Activated CD4-positive, alpha-beta T cell treated with anti-CD3 and anti-CD28 coated beads, Interleukin-2, amount 50 U/mL, for 16 hours (primary cell): ENCODE results near the gene MRPL38.
"Not testable (repeated sequence)": the region's sequence is repeated elsewhere in the genome, so short reads cannot be mapped to it uniquely, and the experiment has no call there.

Experiments used
- DNase-seq: peaks from one replicate; pipeline ENCODE4 v3.0.0-alpha.2; 2020

Gene MRPL38

GRCh38 chr17:75875182-75875939 is 29.3 kb downstream of the MRPL38 start:
- DNase-seq = no peak

DNA sequence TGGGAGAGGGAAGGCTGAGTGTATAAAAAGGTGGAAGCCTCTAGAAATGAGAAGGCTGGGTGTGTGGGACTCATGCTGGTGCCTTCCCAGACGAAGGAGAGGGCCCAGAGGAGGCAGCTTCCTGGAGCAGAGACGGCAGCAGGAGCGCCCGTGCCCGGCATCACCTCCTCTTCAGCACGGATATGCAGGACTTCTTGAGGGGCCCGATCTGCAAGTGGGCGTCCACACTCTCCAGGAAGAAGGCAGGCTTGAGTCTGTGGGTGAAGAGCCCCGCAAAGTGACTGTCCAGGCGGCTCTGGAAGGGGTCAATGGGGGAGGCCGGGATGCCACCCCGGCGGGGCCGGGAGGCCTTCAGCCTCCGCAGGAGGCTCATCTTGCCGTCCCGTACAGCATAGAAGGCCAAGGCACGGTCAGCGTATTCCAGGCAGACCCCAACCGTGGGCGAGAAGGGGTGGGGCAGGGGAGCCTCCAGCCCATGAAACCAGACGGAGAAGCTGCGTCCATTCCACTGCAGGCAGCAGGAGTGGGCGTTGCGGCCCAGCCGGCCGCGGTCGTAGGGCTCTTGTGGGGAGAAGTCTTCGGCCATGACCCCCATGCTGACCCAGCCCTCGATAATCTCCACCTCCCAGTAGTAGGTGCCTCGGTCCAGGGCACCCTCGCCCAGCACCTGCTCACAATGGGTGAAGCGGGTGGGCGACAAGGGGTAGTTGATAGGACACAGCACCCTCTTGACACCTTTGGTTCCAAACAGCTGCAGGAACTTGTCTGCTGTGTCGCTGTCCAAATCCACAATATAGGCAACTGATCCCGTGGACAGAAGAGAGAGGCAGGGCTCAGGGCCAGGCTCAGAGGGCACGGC is 30.1 kb downstream of the MRPL38 start:
- no peak for DNase-seq

DNA sequence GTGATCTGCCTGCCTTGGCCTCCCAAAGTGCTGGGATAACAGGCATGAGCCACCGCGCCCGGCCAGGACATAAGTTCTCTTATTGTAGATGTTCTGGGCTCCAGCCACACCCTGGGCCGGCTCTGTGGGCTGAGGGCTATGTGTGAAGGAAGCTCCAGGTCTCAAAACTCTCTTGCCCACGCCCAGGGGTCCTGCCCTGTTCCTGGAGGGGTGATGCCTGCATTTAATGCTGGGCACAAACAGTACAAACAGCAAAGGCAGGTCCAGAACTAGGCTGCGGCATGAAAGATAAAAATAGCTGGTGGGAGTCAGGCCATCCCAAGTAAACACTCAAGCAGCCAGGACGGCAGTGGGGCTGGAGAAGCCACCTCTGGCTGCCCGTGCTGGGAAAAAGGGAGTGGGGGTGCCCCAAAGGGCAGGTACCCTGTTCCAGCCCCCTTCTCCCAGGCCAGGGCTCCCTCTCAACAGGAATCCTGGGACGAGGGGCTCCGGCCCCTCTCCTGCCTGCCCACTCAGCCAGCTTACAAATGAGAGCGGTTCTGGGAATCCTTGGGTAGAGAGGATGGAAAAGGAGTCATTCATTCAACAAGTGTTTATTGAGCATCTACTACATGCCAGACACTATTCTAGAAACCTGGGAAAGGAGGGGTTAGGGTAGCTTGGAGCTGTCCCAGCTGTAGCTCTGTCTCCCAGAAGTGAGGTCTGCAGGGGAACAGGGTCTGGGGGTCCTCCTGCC is 30.9 kb downstream of the MRPL38 start:
- no peak for DNase-seq

DNA sequence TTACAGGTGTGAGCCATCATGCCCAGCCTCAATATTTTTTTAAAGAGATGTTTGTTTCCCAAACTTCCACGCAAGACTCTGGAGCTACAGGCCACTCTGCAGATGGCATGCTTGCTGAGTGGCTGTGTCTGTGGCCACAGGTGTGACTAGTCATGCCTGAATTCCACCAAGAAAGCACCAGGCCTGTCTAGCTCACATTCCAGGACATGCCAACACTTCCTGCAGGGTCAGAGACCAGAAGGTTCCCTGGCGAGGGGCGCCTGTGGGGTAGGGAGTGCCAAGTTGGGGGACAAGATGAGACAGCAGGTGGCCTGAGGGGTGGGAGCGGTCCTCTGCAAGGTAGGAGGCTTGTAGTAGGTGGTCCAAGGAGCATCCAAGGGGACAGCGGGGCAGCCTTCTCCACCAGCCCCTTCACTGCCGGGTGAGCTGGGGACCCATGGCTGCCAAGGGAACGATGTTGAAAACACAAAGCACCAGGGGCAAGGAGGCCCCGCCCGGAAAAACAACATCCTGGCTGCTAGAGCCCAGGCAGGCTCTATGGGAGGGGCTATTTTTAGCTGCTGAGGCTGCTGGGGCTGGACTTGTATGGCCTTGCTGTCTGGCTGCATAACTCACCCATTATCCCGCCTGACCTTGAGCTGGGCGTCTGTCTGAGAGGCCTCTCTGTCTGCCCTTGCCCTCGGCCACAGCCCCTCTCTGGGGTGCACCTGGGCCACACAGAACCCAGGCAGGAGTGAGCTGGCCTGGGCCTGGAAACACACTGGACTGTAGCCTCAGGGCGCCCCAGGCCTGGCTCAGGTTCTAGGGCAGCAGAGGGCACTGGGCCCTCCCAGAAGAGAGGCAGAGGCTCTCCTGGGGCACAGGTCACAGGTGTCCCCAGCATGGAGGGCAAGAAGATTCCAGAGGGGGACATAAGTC is 32.0 kb downstream of the MRPL38 start:
- DNase-seq = peak; percentile 56

GRCh38 chr17:75870228-75870627 is 34.5 kb downstream of the MRPL38 start:
- not testable (repeated sequence) for DNase-seq

DNA sequence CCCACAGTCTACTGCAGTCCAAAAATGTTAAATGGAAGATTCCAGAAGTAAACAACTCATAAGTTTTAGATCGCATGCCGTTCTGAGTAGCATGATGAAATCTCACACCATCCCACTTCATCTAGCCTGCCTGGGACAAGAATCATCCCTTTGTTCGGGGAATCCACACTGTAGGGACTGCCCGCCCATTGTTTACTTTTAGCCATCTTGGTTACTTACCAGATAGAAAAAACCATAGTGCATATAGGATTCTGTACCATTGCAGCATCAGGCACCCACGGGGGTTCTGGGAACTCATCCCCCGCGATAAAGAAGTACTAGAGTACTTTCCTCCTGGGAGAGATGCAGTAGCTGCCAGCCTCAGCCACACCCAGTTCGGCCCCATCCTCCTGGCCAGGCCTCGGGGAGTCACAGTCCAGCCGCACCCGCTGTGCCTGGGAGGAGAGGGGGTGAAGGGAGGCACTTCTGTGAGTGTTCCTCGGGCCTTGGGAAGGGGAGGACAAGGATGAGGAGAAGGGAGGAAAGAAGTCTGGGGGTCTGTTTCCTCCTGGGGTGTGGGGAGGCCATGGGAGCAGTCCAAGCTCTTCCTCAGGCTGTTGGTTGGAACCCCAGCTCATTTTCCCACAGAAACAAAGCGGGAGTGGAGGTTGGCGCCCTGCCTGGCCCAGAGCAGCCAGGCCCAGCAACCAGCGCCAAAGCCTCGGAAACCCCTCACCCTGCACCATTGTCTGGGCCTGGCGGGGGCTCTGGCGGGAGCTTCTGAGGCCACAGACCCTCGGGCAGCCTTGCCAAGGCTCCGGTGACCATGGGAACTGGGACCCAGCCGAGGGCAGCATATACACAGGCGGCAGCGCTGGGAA is 35.2 kb downstream of the MRPL38 start:
- DNase-seq = no peak

DNA sequence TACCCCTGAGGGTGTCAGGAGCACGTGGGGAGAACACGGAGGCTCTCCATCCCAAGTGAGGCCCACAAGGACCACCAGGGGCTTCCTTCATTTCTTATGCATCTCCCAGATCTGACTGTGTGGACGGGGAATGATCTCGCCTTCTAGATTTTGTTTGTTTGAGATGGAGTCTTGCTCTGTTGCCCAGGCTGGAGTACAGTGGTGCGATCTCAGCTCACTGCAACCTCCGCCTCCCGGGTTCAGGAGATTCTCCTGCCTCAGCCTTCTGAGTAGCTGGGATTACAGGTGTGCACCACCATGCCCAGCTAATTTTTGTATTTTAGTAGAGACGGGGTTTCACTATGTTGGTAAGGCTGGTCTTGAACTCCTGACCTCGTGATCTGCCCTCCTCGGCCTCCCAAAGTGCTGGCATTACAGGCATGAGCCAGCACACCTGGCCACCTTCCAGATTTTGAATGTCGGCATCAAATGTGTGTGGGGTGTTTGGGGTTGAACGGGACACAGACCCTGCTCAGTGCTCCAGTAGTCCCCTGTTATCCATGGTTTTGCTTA is 35.9 kb downstream of the MRPL38 start:
- DNase-seq = not testable (repeated sequence)

DNA sequence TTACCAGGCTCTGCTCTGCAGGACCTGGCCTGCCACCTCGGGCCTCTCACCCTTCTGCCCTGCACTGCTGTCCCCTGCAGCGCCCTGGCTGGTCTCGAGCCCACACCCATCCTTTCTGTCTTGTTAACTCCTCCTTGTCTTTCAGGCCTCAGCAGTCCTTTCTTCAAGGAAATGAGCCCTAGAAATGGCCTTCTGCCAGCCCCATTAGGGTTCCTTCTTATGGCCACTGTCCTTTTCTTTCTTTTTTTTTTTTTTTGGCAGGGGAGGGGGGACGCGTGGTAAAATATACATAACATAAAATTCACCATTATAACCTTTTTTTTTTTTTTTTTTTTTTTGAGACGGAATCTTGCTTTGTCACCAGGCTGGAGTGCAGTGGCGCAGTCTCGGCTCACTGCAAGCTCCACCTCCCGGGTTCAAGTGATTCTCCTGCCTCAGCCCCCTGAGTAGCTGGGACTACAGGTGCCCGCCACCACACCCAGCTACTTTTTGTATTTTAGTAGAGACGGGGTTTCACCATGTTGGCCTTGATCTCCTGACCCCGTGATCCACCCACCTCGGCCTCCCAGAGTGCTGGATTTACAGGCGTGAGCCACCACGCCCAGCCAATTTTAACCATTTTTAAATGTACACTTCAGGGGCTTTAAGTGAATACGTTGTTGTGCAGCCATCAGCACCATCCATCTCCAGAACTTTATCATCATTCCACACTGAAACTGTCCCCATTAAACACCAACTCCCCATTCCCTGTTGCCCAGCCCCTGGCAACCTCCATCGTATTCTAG is 39.1 kb downstream of the MRPL38 start:
- DNase-seq = not testable (repeated sequence)

DNA sequence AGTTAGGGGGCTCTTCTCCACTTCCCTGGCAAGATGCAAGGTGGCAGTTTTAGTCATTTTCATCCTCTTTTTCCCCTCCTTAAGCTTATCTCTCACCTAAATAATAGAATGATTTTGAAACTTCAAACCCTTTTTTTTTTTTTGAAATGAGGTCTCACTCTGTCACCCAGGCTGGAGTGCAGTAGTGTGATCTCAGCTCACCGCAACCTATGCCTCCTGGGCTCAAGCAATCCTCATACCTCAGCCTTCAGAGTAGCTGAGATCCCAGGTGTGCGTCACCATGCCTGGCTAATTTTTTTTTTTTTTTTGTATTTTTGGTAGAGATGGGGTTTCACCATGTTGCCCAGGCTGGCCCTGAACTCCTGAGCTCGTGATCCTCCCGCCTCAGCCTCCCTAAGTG is 39.8 kb downstream of the MRPL38 start:
- DNase-seq = peak; percentile 43

DNA sequence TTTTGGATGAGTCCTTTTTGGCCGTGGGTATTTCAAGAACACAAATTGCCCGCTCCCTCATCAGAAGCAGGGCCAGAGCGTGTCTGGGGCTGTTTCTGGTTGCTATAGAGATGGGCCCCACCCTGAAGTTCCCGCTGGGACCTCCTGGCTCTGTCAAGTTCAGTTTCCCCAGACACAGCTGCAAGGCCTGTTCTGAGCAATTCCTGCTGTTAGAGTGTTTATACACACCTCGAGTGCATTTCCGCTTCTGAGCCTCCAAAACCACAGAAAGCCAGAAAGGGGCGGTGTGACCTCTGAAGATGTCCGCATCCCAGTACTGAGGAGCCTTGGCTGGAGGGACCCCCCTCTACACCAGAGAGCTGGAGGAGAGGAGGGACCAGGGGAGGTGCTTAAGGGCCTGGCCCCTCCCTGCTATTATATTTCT is 40.2 kb downstream of the MRPL38 start:
- DNase-seq = peak; percentile 84

DNA sequence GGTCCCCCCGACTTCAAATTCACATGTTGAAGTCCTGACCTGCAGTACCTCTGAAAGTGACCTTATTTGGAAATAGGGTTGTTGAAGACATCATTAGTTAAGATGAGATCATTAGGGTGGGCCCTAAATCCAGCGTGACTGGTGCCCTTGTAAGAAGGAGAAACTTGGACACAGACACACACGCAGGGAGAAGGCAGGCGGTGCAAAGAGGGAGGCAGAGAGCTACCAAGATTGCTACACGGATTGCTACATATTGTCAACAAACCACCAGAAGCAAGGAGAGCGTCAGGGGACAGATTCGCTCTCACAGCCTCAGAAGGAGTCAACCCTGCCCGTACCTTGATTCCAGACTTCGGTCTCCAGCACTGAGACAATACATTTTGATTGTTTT is 42.8 kb downstream of the MRPL38 start:
- DNase-seq = no peak

GRCh38 chr17:75859358-75859757 is 45.3 kb downstream of the MRPL38 start:
- DNase-seq = not testable (repeated sequence)

DNA sequence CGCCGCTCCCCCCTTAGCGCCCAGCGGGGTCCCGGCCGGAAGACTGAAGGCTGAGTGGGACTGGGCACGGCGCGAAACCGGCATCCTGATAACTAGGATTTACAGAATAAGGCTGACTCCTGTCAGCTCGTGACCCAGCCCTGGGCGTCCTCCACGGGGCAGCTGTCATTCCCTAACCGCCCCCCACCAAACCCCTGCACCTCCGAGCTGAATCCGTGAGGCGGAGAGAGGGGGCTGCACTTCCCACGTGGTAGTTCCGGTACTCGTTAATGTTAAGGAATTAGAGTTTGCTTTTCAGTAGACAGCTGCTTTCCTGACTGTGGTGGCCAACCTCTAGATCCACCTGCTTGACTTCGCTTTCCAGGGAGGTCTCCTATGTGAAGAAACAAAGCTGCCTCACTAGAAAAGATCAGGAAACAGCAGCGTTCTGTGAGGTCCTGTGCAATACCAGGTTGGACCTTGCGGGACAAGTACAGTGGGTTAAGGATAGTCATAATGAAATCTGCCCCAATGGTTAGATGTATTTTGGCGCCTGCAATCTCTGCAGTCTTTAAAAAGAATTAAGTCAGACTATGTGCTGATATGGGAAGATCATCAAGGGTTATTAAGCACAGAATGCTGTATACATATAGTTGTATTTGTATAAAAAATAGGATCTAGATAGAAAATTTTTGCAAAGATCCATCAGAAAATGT is 48.5 kb downstream of the MRPL38 start:
- DNase-seq = peak; percentile 53

DNA sequence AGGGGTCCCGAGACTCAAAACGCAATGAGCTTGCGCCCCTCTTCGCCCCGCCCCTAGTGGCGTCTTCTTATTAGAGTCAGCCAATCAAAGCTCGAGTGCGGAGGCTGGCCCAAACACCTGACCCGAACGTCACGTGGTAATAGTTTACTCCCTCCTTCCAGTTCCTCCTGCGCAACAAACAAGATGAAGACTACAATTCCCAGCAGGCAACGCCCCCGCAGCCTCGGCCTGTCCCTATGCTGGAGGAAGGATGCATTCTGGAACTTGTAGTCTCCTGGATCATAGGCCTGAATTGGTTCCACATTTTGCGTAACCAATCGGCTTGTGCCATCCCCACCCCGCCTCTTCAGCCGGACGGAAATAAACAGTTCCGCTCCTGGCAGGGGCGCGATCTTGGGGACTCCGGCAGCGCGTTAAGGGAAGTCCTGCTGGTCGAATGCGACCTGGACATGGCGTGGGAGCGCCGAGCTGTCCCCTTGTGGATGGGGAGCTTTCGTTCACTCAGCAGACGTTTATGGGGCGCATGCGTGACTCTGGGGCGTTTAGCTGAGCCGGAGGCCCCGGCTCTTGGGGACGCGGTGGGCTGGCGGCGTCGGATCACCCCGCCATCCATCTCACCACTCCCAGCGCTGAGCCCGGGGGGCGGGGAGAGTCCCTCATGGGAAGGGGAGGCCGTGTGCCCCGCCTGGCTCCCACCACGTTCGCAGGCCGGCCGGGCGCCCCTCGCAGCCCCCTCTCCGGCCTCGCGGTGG is 49.2 kb downstream of the MRPL38 start, which contains the start of gene WBP2:
TSS of gene WBP2 (minus strand) at position 26 of the 752 bp plus-strand sequence. CDS start 38 bp downstream, outside the sequence.
- peak; percentile 99 for DNase-seq

- DNase-seq = no peak
These were observed 49.8 kb downstream of the MRPL38 start for GRCh38 chr17:75854881-75855309.

GRCh38 chr17:75854101-75854748 is 50.5 kb downstream of the MRPL38 start:
- no peak for DNase-seq

DNA sequence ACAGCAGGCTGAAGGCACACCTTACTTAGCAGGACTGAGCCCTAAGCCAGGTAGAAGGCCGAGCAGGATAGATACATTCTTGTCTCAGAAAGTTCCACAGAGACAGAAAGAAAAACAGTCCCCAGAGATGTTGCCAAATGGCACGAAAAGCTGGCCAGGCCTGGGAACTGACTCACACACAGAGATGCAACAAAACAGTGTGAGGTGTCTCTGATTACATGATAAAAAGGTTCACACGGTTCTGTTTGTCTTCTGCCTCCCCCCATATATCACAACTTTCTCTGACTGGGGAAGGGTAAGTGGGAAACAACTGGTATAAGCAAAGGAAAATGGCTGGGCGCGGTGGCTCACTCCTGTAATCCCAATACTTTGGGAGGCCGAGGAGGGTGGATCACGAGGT is 51.3 kb downstream of the MRPL38 start:
- DNase-seq = no peak

DNA sequence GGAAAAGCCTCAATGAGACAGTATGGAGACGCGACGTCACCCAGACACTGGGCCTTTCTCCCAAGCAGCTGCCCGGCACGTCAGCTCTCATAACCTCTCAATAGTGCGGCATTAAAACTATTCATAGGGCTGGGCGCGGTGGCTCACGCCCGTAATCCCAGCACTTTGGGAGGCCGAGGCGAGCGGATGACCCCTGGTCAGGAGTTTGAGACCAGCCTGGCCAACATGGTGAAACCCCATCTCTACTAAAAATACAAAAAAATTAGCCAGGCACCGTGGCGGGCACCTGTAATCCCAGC is 53.0 kb downstream of the MRPL38 start:
- DNase-seq = not testable (repeated sequence)
